Gastroesophageal sphincter (tissue), 4 donors: ENCODE measurements around the gene CSRP1. TPM values are rescaled to one million over a fixed set of nuclear protein-coding genes. Genes with fewer than 3 reads are reported as not detected.
"Not testable (repeated sequence)": the region's sequence is repeated elsewhere in the genome, so short reads cannot be mapped to it uniquely, and the experiment has no call there.

Experiments used
- ATAC-seq: fragments of 150-250 bp; one replicate; pipeline ENCODE4 v1.9.1; 2016; ENCODE audit warnings: mild to moderate bottlenecking, moderate library complexity
- H3K27ac ChIP-seq, 4 donors: fragments of 200-600 bp; sonication (generic) in 3 of 4; 1 replicate in 3 of 4; 2 replicates in 1 of 4; pipeline ENCODE4 v1.5.1; 2016 to 2019
- H3K27me3 ChIP-seq: fragments of 200-600 bp; sonication (generic); one replicate; pipeline ENCODE4 v1.5.1; 2019
- H3K36me3 ChIP-seq, 2 donors: fragments of 200-600 bp; sonication (generic); one replicate each; pipeline ENCODE4 v1.5.1; 2019; ENCODE audit warnings: control low read depth in 1 of 2
- H3K4me1 ChIP-seq, 3 donors: fragments of 200-600 bp; sonication (generic); 1 replicate in 2 of 3; 2 replicates in 1 of 3; pipeline ENCODE4 v1.5.1; 2016 to 2019; ENCODE audit warnings: control low read depth in 2 of 3
- H3K4me3 ChIP-seq, 2 donors: fragments of 200-600 bp; sonication (generic); one replicate each; pipeline ENCODE4 v1.5.1; 2019; ENCODE audit warnings: mild to moderate bottlenecking in 1 of 2, moderate library complexity in 1 of 2
- H3K9me3 ChIP-seq, 3 donors: fragments of 200-600 bp; sonication (generic); one replicate each; pipeline ENCODE4 v1.5.1; 2017 to 2019; ENCODE audit warnings: control low read depth in 2 of 3
- EP300 ChIP-seq: sonication (generic); formaldehyde crosslinking; IDR thresholded peaks from one replicate; pipeline ENCODE4 v1.6.1; 2017; ENCODE audit warnings: antibody characterized with exemption, mild to moderate bottlenecking
- POLR2A ChIP-seq, 2 donors: fragments of 450-650 bp; IDR thresholded peaks; one replicate each; pipeline ENCODE4 v1.6.1; 2017; ENCODE audit warnings: antibody characterized with exemption in 2 of 2, mild to moderate bottlenecking in 2 of 2, moderate library complexity in 1 of 2
- POLR2AphosphoS5 ChIP-seq: sonication (generic); formaldehyde crosslinking; IDR thresholded peaks from one replicate; pipeline ENCODE4 v1.6.1; 2017; ENCODE audit warnings: antibody characterized with exemption
- WGBS, 2 donors: methylation state at CpG; one replicate each; pipeline ENCODE4 v1.1.5; 2018; ENCODE audit warnings: low coverage in 1 of 2; 5-methylcytosine and 5-hydroxymethylcytosine counted together
- total RNA-seq, 4 donors: library from RNA; depleted of rRNA; stranded (reverse); fragments of >200 nt; gene quantifications; one replicate each; pipeline ENCODE4 v1.1.0, GENCODE V29; 2016
- TF ChIP-seq, protein P1 (sequence below), 4 experiments: fragments of 200-600 bp in 2 of 4; fragments of 450-650 bp in 2 of 4; sonication (generic) in 1 of 4; IDR thresholded peaks; one replicate each; pipeline ENCODE4 v1.5.1; 2017 to 2019; ENCODE audit warnings: antibody characterized with exemption in 4 of 4, mild to moderate bottlenecking in 2 of 4, moderate library complexity in 2 of 4

CSRP1 gene
- total RNA-seq, 4 donors from 2014 or later = 4,484 to 9,179 (median 5,319) TPM

GRCh38 chr1:201481761-201482493 lies 25.0 kb downstream of the CSRP1 start:
- 8% methylated on average over 16 of the region's 35 CpGs; no CpG with 5 or more reads in 1 of the 2 donors for WGBS, 2 donors
- Histone ChIP-seq H3K27ac (peak overlapping the region; percentile 44 to 97 (median 97)), H3K4me1 (peaks cover 0 to 69% (median 20%) of the 10 kb centered on the region in 3 donors), H3K27me3 (no peaks in the 10 kb centered on the region), H3K9me3 (no peaks in the 10 kb centered on the region), H3K36me3 (peaks cover 3 to 39% of the 10 kb centered on the region in 2 donors), H3K4me3 (peak overlapping the region in 1 of 2 donors; percentile 45)
- TF ChIP-seq EP300 (no peak), POLR2A (IDR thresholded peaks at IDR 0.05) (peak; percentile 12 to 23), POLR2AphosphoS5 (peak; percentile 63)
- TF ChIP-seq, protein P1, sequence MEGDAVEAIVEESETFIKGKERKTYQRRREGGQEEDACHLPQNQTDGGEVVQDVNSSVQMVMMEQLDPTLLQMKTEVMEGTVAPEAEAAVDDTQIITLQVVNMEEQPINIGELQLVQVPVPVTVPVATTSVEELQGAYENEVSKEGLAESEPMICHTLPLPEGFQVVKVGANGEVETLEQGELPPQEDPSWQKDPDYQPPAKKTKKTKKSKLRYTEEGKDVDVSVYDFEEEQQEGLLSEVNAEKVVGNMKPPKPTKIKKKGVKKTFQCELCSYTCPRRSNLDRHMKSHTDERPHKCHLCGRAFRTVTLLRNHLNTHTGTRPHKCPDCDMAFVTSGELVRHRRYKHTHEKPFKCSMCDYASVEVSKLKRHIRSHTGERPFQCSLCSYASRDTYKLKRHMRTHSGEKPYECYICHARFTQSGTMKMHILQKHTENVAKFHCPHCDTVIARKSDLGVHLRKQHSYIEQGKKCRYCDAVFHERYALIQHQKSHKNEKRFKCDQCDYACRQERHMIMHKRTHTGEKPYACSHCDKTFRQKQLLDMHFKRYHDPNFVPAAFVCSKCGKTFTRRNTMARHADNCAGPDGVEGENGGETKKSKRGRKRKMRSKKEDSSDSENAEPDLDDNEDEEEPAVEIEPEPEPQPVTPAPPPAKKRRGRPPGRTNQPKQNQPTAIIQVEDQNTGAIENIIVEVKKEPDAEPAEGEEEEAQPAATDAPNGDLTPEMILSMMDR (IDR thresholded peaks at IDR 0.05) = peak; percentile 70 to 95 (median 94)
- peak; percentile 84 for ATAC-seq

DNA sequence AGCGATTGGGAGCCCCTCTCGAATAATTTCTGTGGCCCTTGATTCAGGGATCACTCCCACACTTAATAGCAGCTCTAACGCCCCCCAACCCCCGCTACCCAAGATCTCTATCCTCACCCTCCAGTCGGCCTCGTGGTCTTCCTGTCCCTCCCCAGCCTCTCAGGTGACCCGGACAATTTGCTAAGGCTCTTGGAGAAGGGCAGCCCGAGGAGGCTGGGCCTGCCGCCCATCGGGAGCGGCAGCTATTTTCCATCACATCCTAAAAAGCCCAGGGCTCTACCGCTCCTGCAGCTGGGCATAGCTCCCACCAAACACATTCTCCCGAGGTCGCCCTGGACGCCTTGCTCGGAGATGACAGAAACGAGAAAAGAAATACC lies 25.9 kb downstream of the CSRP1 start:
- ATAC-seq = no peak
- no peak for TF ChIP-seq POLR2A (IDR thresholded peaks at IDR 0.05)
- WGBS, 2 donors = 0% methylated on average over 3 to 4 of the region's 17 CpGs
- peaks cover 0 to 59% (median 20%) of the 10 kb centered on the region in 3 donors for H3K4me1 ChIP-seq
- H3K27me3 ChIP-seq = no peaks in the 10 kb centered on the region
- peak overlapping the region; percentile 1 to 45 for H3K4me3 ChIP-seq
- peaks cover 3 to 29% of the 10 kb centered on the region in 2 donors for H3K36me3 ChIP-seq
- H3K27ac ChIP-seq = peak overlapping the region; percentile 44 to 97 (median 97)
- no peaks in the 10 kb centered on the region for H3K9me3 ChIP-seq

GRCh38 chr1:201480231-201481003 lies 26.5 kb downstream of the CSRP1 start:
- peak; percentile 71 for ATAC-seq
- no peaks in the 10 kb centered on the region for H3K9me3 ChIP-seq
- H3K36me3 ChIP-seq = peaks cover 3 to 23% of the 10 kb centered on the region in 2 donors
- H3K27me3 ChIP-seq = no peaks in the 10 kb centered on the region
- no peak for TF ChIP-seq EP300
- TF ChIP-seq, protein P1 (IDR thresholded peaks at IDR 0.05) = no peak
- TF ChIP-seq POLR2AphosphoS5 = no peak
- no peak for TF ChIP-seq POLR2A (IDR thresholded peaks at IDR 0.05)
- WGBS, 2 donors = 4 to 17% methylated on average over 1 to 14 of the region's 37 CpGs
- H3K4me1 ChIP-seq = peaks cover 0 to 56% (median 20%) of the 10 kb centered on the region in 3 donors
- peak overlapping the region; percentile 1 to 45 for H3K4me3 ChIP-seq
- peak overlapping the region; percentile 44 to 97 (median 97) for H3K27ac ChIP-seq

GRCh38 chr1:201479201-201479730 lies 27.7 kb downstream of the CSRP1 start:
- H3K4me1 ChIP-seq = peaks cover 0 to 49% (median 20%) of the 10 kb centered on the region in 3 donors
- peak overlapping the region in 3 of 4 donors; percentile 97 for H3K27ac ChIP-seq
- 82 to 89% methylated on average over 1 to 4 of the region's 4 CpGs for WGBS, 2 donors
- no peak for ATAC-seq
- TF ChIP-seq POLR2AphosphoS5 (no peak), POLR2A (IDR thresholded peaks at IDR 0.05) (no peak), EP300 (no peak)
- TF ChIP-seq, protein P1 (IDR thresholded peaks at IDR 0.05) = no peak
- peaks cover 0 to 12% of the 10 kb centered on the region in 2 donors for H3K36me3 ChIP-seq
- H3K4me3 ChIP-seq = no peak overlapping the region
- H3K9me3 ChIP-seq = no peaks in the 10 kb centered on the region
- no peaks in the 10 kb centered on the region for H3K27me3 ChIP-seq

DNA sequence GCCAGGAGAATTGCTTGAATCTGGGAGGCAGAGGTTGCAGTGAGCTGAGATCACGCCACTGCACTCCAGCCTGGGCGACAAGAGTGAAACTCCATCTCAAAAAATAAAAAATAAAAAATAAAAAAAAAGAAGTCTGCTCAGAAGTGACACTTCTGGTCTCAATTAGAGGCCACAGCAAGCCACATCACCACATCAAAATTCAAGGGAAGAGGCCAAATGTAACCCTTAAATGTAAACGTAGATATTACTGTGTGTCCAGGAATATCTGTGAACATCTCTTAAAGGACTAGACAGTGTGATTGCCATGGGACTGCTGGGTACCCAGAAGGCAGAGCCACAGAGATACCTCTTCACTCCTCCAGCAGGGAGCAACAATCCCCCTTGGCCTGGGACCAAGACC lies 28.3 kb downstream of the CSRP1 start:
- H3K36me3 ChIP-seq, H3K27me3 ChIP-seq, ATAC-seq, H3K9me3 ChIP-seq, H3K4me3 ChIP-seq: not testable (repeated sequence)
- WGBS, 2 donors = 85 to 100% methylated on average over 1 to 3 of the region's 3 CpGs
- Histone ChIP-seq H3K4me1 (peaks cover 0 to 45% (median 20%) of the 10 kb centered on the region in 3 donors), H3K27ac (peak overlapping the region in 3 of 4 donors; percentile 97)
